Stimulated activated CD8-positive, alpha-beta memory T cell treated with anti-CD3 and anti-CD28 coated beads, Interleukin-15, amount 100 ng/mL, for 24 hours (primary cell): ENCODE results near the gene LVRN.

Source experiments
- DNase-seq: peaks from one replicate; pipeline ENCODE4 v3.0.0-alpha.2; 2020; ENCODE audit warnings: low read depth

The LVRN gene

DNA sequence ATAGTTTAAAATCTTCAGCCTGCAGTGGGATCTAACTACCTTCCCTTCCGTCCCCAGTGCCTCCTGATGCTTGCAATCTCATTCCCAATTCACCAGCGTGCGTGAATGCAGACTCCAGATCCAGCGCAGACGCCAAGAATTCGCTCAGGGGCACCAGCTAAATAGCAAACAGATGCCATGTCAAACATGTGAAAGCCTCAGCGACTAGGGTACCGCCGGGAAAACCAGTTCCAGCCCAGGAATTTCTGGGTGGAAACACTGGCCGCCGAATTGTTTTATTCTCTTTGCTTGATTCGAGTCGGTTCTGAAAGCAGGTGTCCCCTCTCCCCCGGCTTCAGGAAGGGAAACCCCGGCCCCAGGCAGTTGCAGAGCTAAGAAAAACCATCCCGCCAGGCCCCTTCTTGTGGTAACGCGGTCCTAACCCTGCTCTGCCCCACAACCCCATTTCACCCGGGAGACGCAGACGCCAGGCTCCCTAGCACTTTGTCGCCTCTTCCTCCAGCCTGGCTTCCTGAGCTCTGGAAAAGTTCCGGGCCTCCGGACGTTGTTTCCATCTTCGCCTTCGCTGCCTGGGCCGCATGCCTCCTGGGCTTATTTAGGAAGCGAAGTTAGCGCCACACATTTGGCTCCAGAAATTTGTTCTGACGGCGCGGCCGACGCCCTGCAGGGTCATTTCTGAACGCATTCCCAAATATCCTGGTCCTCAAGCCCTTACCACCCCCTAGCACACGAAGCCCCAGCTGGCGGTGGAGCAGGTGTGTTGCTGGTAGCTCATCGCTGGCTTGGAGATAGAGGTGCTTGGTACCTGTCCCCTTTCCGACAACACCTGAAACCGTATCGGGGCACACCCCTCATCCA, 665 bp upstream of the LVRN start:
- DNase-seq, result no peak

DNA sequence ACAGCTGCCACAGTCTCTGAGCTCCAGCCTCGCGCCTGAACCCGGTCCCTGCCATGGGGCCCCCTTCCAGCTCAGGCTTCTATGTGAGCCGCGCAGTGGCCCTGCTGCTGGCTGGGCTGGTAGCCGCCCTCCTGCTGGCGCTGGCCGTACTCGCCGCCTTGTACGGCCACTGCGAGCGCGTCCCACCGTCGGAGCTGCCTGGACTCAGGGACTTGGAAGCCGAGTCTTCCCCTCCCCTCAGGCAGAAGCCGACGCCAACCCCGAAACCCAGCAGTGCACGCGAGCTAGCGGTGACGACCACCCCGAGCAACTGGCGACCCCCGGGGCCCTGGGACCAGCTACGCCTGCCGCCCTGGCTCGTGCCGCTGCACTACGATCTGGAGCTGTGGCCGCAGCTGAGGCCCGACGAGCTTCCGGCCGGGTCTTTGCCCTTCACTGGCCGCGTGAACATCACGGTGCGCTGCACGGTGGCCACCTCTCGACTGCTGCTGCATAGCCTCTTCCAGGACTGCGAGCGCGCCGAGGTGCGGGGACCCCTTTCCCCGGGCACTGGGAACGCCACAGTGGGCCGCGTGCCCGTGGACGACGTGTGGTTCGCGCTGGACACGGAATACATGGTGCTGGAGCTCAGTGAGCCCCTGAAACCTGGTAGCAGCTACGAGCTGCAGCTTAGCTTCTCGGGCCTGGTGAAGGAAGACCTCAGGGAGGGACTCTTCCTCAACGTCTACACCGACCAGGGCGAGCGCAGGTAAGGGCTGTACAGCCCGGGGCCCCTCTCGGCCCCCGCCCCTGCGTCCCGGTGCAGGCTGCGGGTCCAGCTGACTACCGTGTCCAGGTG, 509 bp downstream of the LVRN start:
- no peak for DNase-seq

DNA sequence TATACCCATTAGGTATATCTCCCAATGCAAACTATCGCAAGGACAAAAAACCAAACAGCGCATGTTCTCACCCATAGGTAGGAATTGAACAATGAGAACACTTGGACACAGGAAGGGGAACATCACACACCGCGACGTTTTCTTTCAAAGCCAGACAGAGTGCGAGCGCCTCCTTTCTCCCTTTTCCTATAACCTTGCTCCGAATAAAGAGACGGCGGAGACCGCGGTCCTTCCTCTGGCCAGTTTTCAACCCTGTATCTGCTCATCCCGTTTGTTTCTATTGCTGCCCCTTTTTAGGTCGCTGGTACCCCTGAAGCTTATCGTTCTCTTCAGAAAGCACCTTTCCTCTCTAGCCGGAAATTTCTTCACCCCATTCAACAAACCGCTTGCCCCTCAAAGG, 1.3 kb downstream of the LVRN start:
- DNase-seq, result no peak

DNA sequence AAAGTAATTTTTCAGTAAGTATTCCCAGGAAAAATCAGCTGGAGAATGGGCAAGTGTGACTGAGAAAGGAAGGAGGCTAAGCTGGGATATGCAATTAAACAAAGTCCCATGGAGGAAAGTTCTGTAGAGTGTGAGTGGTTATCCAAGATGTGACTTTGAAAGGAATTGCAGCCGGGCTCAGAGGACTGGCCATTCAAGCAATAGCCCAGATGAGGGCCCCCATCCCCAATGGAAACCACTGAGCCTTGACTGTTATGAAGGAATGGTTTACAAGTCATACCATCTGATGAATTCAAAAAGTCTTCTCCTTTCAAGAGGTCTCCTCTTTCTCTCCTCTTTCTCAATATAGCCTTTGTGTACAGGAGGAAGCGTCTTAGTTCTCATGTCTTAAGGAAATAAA, 6.5 kb downstream of the LVRN start:
- no peak for DNase-seq

DNA sequence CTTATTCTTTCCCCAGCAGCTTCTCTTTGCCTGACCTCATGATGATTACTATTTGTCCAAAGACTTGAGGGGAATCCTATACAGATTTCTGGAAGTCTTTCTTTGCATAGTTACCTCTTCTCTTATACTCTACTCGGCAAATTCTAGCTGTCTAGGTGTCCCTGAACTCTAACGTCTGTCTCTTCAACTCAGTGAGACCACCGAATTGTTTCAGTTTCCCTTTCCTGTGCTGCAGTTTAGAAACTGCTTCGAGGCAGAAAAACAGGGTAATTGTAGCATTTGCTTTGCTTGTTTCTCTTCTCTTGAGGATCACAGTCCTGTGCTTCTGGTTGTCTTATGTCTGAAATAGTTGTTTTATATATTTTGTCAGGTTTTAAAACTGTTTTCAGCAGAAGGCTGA, 14.8 kb downstream of the LVRN start:
- DNase-seq, result no peak

DNA sequence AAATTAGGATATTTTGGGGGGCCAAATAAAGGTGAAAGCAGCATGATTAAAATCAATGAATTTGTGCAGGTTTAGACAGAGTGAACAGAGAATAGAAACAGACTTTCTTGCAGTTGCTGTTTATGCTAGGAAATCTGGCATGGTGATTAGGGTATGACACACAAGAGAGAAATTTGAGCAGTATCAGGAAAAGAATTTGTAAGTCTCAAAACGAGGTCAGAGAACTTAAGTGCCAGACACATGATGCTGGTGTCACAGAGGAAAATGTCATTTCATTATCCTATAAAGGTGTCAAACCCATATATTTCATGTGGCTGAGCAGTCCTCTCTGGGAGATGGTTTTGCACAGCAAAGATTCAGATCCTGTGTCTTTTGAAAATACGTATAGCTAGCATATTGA, 15.7 kb downstream of the LVRN start:
- DNase-seq, result no peak

DNA sequence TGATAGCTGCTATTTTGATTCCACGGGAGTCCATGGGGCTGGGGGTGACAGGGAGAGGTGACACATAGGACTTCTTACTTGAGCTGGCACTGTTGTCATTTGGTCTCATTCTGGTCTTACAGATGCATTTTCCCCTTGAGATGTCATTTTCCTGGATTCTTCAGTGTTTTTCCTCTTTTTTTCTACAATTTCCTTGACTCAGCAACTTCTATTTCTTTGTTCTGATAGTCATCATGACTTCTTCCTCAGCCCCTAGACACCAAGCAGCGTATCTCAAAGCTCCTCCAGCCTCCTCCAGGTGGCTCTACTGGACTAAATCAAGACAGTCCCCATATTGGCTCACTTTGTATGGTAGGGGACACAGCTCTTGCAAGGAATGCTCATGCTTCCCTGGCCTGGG, 16.5 kb downstream of the LVRN start:
- DNase-seq, result no peak

DNA sequence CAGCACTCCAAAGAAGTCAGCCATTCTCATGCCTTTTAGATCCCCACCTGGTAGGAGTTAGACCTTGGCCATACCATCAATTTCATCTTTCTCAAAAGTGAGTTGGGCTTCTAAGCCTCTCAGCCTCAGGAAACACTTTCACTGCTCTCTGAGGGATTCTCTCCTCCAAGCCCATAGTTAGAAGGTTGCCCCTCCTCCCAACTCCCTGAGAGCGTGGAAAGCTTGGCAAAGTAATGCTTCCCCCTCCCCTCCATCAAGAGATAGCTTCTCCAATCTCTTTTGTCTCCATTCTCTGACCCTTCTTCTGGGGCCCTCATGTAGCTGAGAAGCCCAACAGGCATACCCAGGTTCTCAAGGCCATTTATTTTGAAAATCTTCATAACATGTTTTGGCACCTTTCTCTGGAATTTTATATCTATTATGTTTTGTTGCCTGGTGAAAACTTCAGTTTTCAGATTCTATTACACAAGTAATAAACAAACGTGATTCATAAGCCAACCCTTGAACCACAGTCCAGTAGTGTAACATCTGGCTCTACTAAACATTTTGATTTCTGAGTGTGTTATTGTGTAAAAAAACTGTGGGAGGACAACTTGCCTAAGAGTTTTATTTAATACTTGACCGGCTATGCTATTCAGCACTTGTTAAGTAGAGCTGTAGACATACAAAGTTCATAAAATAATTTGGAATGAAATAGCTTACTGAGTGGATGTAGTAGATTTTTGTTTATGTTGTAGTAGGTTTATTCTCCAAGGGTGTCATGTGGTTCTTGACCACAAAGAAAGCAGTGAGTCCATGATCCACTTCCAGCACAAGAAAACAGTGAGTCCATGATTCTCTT, 17.1 kb downstream of the LVRN start:
- DNase-seq, result no peak

DNA sequence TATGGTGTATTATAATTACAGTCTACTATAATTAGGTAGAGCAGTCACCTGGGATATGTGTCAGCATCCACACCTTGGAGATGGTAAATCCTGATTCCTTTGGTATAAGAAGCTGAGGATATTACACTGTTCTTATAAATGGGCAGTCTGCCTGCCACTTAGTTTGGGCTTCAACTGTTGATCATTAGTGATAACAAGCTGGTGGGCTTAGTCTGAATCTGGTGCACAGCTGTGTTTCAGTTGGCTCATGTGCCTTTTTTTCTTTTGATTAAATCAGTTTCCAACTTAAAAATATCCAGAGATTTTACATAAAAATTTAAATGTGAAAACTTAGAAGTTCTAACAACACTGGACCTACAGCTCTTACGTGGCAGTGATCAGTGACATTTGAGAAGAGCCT, 21.2 kb downstream of the LVRN start:
- no peak for DNase-seq

DNA sequence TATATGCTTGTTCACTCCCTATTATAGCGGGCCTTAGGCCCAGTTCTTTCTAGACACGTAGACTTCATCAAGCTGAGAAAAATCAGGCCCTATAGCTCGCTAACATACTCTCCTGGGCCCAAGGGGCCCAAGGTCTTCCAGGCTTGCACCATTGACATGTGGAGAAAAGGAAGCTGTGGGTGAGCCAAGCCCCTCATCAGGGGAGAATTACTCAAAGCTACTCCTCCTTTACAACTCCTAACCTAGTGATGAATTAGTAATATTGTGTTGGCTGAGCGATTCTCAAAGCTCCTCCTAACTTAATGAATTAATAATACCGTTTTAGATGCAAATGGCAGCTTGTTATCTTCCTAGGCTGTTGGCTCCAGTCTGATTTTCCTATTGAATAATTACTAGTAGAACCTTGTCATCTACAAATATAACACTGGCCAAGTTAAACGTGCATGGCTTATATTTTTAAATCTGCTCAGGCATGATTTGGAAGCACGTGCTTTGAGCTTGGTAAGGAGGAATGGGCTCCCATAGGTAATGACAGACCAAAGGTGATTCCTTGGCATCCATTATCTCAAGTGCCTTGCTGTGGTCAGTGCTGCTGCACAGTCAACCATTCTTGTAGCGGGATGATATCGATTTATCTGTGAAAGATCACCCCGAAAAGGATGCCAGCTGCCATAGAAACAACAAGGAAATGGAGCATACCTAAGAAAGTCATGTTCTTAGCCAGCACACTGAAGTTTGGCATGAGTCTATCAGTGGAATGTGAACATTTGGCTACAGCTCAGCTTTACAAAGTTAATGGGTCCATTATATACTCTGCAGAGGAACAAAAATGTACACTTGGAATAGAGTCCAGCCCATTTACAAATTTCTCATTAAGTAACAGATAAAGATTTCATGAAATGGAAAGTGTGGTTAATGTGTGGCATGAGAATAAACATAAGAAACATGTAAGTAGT, 23.8 kb downstream of the LVRN start:
- no peak for DNase-seq

DNA sequence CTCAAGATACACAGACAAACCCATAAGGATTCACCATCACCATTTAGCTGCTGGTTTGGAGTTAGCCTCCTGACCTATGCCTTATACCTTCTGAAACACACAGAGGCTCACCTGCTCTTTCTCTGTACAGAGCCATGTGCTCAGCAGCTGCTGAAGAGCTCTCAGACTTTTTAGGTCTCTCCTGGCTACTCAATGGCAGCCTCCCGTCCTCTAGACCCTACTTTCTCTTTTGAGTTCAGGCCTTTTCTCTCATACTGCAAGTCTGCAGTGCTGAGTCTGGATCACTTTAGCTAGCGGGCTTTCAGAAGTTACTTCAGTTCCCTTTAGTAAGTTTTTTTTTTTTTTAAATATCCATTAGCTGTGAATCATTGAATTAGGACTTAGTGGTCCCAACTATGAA, 25.7 kb downstream of the LVRN start:
- no peak for DNase-seq

DNA sequence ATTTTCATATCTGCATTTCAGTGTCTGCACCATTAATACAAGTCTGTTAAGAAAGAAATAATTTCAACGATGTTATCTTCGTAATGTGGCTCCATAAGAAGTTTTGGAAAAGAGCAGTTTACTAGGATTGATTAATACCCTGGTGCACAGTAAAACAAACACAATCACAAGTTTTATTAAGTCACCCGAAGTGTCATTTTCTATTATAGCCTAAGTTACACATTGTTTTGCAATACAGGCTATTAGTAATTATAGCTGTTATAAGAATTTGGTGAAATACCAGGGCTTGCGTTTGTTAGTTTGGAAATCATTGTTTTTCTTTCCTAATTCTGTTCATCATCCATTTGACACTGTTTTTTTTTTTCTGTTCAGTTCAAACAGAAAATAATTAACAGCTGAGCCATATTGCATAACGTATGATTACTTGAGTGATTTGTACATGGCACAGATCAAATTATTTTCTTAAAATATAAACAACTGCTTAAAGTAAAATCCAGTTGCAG, 30.6 kb downstream of the LVRN start:
- DNase-seq, result no peak

DNA sequence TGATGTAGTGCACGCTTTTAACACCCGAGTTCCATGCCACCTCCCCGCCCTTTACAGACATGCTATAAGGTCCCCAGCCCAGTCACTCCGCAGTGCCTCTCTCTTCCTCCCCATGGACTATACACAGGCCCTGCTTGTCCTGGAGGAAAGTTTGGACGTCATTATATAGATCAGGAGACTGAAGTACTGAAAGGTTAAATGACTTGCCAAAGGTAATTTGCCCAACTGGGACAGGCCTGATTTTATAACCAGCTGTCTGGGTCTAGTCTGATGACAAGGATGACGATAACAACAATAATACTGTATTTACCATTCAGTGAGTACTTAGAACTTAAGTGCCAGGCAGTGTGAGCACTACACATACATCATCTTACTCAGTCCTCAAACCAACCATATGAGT, 33.1 kb downstream of the LVRN start:
- DNase-seq, result no peak

DNA sequence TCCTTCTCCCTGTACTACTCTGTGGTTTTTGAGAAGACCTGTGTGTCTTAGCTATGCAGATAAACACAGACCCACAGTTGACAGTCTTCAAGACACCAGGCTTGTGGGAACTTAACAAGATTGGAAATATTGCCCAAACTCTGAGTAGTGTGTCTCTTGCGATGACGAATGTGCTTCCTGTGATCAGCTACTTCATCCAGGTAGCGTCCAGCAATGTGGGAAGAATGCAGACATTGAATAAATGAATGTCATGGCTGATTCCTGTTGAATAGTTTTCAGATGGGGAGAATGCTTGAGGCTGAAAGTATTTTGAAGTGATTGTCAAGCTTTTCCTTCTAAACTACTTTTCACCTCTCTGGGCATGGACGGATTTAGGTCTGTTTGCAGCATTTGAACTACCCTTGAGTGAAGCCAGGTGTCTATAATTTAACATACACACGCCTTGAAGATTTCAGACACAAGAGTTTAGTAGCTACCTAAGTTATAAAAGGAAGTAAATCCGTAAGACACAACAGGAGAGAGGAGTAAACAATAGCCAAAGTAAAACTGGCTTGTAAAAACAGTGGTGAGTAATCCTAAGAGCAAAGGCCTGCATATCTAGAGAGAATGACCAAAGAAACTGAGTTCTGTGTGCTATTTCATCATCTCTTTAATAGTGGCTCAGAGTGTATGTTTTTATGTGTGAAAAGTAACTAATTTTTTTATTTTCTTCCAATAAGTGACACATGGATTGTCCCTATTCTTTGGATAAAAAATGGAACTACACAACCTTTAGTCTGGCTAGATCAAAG, 40.0 kb downstream of the LVRN start:
- no peak for DNase-seq

DNA sequence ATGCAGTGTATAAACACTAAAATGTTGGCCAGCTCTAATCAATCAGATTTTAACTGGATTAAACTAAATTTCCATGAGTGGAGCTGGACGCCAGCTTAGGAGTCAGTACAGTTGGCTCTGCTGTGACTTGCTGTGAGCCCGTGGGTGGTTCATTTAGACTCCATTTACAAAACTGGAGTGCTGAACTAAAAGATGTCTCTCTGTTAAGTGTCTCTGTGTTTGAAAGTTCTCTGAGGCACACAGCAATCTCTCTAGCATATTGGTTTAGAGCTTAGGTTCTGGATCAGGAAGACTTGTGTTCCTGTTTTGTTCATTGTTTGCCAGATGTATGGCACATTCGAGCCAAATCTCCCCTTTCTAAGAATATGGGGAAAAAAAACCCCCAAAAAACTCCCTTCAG, 42.0 kb downstream of the LVRN start:
- no peak for DNase-seq

DNA sequence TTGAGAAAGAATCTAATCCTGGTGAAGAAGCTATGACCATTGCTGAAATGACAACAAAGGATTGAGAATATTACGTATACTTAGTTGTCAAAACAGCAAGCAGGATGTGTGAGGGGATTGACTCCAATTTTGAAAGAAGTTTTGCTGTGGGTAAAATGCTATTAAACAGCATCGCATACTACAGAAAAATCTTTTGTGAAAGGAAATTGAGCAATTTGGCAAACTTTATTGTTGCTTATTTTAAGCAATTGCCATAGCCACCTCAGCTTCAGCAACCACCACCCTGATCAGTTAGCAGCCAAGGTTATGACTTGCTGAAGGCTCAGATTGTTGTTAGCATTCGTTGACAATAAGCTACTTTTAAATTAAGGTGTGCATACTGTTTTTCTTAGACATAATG, 47.5 kb downstream of the LVRN start:
- no peak for DNase-seq

DNA sequence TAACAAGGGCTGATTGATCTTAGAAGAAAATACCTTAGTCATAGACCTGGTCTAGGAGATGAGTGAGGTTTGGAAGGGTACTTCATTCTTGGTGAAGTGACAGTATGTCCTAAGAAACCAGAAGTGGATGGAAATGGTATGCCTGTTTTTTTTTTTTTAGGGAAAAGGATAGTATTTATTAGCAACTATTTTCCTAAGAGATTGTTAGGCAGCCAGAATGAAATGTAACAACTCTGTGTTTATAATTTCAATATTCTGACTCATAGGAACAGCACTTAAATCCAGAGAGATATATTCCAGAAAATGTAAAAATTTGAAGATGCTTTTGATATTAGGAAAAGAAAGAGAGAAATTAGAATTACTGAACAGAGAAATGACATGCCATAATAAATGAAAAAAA, 48.8 kb downstream of the LVRN start:
- DNase-seq, result no peak

DNA sequence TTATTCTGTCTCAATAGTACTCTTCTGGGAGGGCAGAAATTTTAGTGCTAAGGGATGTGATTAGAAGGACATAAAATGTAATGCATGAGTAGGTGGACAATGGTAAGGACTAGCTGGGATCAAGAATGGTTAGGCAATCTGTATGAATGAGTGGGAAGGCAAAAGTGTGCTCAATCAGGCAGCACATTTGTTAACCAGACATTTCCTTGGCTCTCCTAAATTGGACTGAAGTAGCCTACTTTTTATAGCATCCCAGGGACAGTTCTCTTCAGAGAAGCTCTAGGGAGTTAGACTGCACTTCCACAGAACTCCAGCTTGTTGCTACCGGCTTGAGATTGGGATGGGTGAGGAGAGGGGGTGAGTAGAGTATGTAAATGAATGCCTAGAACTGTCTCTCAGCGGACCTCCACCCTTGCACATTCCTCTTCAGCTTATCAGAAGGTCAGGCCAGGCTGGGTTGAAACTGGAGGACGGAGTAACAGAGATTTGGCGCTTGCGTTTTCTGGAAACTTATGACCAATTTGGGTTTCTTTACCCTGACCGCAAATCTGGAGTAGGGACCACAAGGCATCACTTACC, 51.0 kb downstream of the LVRN start:
- DNase-seq, result no peak

DNA sequence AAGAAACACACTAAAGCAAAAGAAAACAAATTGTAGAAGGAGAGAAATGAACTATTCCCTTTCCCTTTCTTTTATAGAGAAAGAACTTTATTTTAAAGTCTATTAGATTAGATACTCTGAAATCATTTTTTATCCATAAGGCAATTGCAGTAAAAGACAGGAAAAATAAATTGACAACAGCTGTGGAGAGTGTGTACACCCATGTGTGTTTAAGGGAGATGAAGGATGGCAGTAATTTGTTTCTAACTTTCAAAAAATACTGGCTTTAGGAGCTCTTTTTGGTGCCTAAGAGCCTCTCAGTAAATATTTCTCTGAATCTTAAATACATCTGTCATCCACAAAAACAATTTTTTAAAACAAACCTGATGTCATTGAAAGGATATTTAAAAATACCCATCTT, 51.7 kb downstream of the LVRN start:
- no peak for DNase-seq

DNA sequence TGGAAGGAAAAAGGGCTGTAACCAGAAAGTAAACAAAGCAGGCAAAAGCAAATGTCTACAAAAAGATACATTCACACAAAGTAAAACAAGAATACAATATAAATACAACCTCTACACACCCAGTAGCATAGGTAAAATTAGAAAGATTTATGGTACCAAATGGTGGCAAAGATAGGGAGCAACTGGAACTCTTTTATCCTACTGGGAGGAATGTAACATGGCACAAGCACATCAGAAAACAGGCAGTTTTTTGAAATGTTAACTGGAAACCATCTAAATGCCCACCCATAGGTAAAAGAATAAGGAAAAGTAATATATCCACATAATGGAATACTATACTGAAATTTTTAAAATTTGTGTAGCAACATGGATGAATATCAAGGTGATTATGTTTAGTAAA, 61.3 kb downstream of the LVRN start:
- no peak for DNase-seq
